Gastrocnemius medialis (tissue), 4 donors: ENCODE measurements around the gene CPLX1.

Experiments
- POLR2A ChIP-seq, 2 donors: fragments of 450-650 bp; IDR thresholded peaks; one replicate each; pipeline ENCODE4 v1.6.1; 2017; ENCODE audit warnings: antibody characterized with exemption in 2 of 2, mild to moderate bottlenecking in 2 of 2, moderate library complexity in 2 of 2
- TF ChIP-seq, protein P1 (sequence below), 5 experiments: fragments of 450-650 bp in 3 of 5; fragments of 200-600 bp in 2 of 5; sonication (generic) in 2 of 5; IDR thresholded peaks in 4 of 5; conservative IDR thresholded peaks in 1 of 5; 1 replicate in 4 of 5; 2 replicates in 1 of 5; pipeline ENCODE4 v1.5.1; 2016 to 2019; ENCODE audit warnings: antibody characterized with exemption in 5 of 5, mild to moderate bottlenecking in 3 of 5, moderate library complexity in 3 of 5

GRCh38 chr4:795726-796119, 30.2 kb downstream of the CPLX1 start:
- TF ChIP-seq, protein P1, sequence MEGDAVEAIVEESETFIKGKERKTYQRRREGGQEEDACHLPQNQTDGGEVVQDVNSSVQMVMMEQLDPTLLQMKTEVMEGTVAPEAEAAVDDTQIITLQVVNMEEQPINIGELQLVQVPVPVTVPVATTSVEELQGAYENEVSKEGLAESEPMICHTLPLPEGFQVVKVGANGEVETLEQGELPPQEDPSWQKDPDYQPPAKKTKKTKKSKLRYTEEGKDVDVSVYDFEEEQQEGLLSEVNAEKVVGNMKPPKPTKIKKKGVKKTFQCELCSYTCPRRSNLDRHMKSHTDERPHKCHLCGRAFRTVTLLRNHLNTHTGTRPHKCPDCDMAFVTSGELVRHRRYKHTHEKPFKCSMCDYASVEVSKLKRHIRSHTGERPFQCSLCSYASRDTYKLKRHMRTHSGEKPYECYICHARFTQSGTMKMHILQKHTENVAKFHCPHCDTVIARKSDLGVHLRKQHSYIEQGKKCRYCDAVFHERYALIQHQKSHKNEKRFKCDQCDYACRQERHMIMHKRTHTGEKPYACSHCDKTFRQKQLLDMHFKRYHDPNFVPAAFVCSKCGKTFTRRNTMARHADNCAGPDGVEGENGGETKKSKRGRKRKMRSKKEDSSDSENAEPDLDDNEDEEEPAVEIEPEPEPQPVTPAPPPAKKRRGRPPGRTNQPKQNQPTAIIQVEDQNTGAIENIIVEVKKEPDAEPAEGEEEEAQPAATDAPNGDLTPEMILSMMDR (IDR thresholded peaks at IDR 0.05 in 4 of 5, conservative IDR thresholded peaks at IDR 0.05 in 1 of 5), result no peak
- no peak for TF ChIP-seq POLR2A (IDR thresholded peaks at IDR 0.05)
